ENCODE measurements around the gene EXOC6B. TPM values are rescaled to one million over a fixed set of nuclear protein-coding genes. Genes with fewer than 3 reads are reported as not detected.

EXOC6B gene
- total and polyA plus RNA-seq, 8 donors, result 22.1 to 30.8 (median 25.9) TPM

DNA sequence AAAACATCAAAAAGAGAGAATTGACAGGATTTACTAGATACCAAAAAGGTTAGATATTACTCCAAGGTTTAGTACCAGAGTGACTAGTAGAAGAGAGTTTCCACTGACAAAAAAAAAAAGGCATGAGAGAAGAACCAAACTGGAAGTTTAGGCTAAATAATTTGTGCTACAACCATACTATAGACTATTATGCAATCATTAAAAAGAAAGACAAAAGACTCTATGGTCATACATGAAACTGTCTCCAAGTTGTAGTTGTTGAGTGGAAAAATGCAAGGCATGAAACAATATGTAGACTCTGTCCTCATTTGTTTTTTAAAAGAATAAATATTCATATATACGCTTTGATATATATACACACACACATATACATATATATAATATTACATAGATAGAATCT lies 1.7 kb upstream of the EXOC6B start:
- ATAC-seq (no peak), DNase-seq (no peak)
- intact Hi-C loops (cut with DNase I), result no loop called here
- H3K27me3 ChIP-seq, result peaks cover 0 to 8% of the 10 kb centered on the region in 2 donors
- no peak for TF ChIP-seq CTCF (IDR thresholded peaks at IDR 0.05)
- H3K36me3 ChIP-seq, result no peaks in the 10 kb centered on the region
- no peak overlapping the region for H3K4me3 ChIP-seq
- no peak overlapping the region for H3K27ac ChIP-seq
- H3K4me1 ChIP-seq, result peaks cover 3 to 19% of the 10 kb centered on the region in 2 donors
- H3K9me3 ChIP-seq, result no peaks in the 10 kb centered on the region

- Histone ChIP-seq H3K9me3 (no peaks in the 10 kb centered on the region), H3K27ac (no peak overlapping the region), H3K4me3 (peak overlapping the region in 1 of 2 donors; percentile 79), H3K4me1 (peaks cover 3 to 19% of the 10 kb centered on the region in 2 donors), H3K27me3 (peaks cover 0 to 8% of the 10 kb centered on the region in 2 donors), H3K36me3 (no peaks in the 10 kb centered on the region)
- intact Hi-C loops (cut with DNase I), result no loop called here
- ATAC-seq (no peak), DNase-seq (no peak)
- no peak for TF ChIP-seq CTCF (IDR thresholded peaks at IDR 0.05)
These were observed 284 bp upstream of the EXOC6B start for GRCh38 chr2:72826156-72826477.

GRCh38 chr2:72824224-72824842 lies 1.5 kb downstream of the EXOC6B start:
- no peak for TF ChIP-seq CTCF (IDR thresholded peaks at IDR 0.05)
- Histone ChIP-seq H3K9me3 (no peaks in the 10 kb centered on the region), H3K27ac (no peak overlapping the region), H3K27me3 (peaks cover 0 to 8% of the 10 kb centered on the region in 2 donors), H3K4me1 (peaks cover 3 to 19% of the 10 kb centered on the region in 2 donors), H3K36me3 (no peaks in the 10 kb centered on the region), H3K4me3 (peak overlapping the region in 1 of 2 donors; percentile 79)
- DNase-seq (no peak), ATAC-seq (no peak)
- intact Hi-C loops (cut with DNase I), result no loop called here

DNA sequence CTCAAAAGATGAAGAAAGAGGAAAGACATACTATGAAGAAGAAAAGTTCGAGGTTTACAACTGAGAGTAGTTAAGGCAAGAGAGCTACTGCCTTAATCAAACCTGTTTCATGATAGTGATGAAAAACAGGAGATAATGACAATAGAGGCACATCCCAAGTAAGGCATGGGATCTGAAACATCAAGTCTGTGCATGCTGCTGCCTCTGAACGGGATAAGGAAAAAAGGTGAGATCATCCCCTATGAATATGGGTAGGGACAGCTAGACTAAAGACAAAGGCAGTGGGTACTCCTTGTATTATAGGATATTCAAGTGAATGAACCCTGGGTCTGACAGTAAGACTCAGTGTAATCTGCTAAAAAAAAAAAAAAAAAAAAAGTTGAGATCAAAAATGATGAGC lies 3.0 kb downstream of the EXOC6B start:
- DNase-seq, result no peak
- intact Hi-C loops (cut with DNase I), result no loop called here
- H3K4me1 ChIP-seq, result peaks cover 3 to 19% of the 10 kb centered on the region in 2 donors
- no peak overlapping the region for H3K27ac ChIP-seq
- TF ChIP-seq CTCF (IDR thresholded peaks at IDR 0.05), result no peak
- no peaks in the 10 kb centered on the region for H3K9me3 ChIP-seq
- H3K4me3 ChIP-seq, result no peak overlapping the region
- peaks cover 0 to 8% of the 10 kb centered on the region in 2 donors for H3K27me3 ChIP-seq
- no peak for ATAC-seq
- no peaks in the 10 kb centered on the region for H3K36me3 ChIP-seq

DNA sequence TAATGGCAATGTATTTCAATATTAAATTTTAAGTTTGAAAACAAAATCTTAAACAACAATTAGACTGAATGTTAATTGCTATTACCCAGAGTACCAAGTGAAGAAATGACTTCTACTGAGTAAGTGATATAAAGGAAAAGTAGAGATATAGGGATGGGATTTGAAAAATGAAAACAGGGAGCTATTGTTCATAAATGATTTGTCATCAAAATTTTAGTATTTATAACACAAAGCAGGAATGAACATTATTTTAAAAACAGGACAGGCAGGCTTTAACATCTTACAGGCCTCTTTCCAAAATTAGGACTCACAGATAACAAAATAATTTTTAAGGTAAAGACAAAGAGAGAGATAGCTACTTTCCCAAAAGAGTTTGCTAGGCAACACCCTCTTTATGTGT lies 3.9 kb downstream of the EXOC6B start:
- ATAC-seq (no peak), DNase-seq (no peak)
- Histone ChIP-seq H3K36me3 (no peaks in the 10 kb centered on the region), H3K9me3 (no peaks in the 10 kb centered on the region), H3K4me1 (peaks cover 3 to 19% of the 10 kb centered on the region in 2 donors), H3K27ac (no peak overlapping the region), H3K4me3 (no peak overlapping the region), H3K27me3 (peaks cover 0 to 8% of the 10 kb centered on the region in 2 donors)
- no peak for TF ChIP-seq CTCF (IDR thresholded peaks at IDR 0.05)
- intact Hi-C loops (cut with DNase I), result no loop called here
